Measurements from ENCODE around the gene SIK3.

DNA sequence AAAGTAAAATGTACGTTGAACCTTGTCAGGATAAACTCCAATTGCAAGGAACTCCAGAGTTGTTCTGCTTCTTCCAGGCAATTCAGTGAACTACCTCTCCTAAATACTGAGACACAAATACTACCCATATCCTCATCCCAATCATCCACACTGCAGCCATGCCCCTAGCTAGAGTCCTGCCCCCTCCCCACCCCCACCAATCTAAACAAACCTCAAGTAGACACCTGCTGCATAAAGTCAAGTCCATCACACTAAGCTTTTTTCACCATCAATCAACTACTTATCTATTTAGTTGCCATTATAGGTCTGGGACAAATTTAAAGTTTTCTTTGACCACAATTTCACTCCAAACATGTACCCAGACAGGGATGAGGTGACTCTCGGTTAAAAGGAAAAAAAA is 167.6 kb downstream of the SIK3 start:
- TF ChIP-seq, protein P1, sequence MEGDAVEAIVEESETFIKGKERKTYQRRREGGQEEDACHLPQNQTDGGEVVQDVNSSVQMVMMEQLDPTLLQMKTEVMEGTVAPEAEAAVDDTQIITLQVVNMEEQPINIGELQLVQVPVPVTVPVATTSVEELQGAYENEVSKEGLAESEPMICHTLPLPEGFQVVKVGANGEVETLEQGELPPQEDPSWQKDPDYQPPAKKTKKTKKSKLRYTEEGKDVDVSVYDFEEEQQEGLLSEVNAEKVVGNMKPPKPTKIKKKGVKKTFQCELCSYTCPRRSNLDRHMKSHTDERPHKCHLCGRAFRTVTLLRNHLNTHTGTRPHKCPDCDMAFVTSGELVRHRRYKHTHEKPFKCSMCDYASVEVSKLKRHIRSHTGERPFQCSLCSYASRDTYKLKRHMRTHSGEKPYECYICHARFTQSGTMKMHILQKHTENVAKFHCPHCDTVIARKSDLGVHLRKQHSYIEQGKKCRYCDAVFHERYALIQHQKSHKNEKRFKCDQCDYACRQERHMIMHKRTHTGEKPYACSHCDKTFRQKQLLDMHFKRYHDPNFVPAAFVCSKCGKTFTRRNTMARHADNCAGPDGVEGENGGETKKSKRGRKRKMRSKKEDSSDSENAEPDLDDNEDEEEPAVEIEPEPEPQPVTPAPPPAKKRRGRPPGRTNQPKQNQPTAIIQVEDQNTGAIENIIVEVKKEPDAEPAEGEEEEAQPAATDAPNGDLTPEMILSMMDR (IDR thresholded peaks at IDR 0.05) = no peak
- no peak for TF ChIP-seq POLR2A (IDR thresholded peaks at IDR 0.05)

Measured in adrenal gland (tissue), 5 donors.